Retina (tissue), 1 donor: ENCODE data around the gene TMEM47.

Experiments
- DNase-seq: peaks from one replicate; pipeline ENCODE4 v3.0.0-alpha.2; 2016

Gene TMEM47

DNA sequence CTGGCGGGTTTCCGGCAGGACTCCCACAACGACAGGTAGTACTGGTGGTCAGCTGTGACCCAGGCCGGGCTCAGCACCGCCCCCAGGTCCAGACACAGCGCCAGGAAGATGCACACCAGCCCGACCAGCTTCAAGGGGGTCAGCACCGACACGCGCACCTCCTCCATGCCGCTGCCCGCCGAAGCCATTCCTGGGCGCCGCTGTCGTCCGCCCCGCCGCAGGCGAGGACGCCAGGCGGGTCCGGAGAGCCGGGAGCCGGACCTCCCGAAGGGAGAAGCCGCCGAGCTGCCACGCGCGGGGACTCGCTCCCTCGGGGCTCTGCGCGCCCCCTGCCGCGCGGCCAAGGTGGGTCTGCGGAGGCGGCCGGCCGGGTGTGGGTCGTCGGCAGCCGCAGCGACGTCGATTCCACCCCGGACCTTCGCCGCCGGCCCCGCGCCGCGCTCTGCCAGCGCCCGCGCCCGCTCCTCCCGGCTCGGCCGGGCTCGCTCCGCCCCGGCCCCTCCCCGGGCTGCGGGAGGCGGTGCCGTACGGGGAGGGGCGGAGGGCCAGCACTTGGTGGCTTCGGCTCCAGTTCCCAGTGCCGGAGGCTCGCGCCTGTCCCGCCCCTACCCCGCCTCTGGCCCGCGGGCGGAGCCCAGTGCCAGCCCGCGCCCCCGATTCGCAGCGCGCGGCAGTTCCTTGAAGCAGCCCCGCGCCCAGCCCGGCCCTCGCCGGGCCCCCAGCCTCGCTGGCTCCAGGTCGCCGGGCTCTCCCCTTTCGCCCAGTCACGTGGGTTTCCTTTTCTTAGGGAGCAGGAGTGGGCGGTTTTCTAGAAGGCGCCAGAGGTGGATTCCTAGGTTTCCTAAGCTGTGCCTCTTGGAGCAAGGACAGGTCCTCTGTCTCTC is at the start of gene TMEM47:
Gene TMEM47 (minus strand): TSS at position 444 of the 884 bp plus-strand sequence. CDS start 256 bp downstream, at position 188.
- peak; percentile 82 for DNase-seq

DNA sequence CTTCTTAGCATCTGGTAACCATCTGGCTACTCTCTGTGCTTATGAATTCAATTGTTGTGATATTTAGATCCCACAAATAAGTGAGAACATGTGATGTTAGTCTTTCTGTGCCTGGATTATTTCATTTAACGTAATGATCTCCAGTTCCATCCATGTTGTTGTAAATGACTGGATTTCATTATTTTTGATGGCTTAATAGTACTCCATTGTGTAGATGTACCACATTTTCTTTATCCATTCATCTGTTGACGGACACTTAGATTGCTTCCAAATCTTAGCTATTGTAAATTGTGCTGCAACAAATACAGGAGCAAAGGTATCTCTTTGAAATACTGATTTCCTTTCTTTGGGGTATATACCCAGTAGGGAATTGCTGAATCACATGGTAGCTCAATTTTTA is 30.0 kb upstream of the TMEM47 start:
- DNase-seq = no peak

DNA sequence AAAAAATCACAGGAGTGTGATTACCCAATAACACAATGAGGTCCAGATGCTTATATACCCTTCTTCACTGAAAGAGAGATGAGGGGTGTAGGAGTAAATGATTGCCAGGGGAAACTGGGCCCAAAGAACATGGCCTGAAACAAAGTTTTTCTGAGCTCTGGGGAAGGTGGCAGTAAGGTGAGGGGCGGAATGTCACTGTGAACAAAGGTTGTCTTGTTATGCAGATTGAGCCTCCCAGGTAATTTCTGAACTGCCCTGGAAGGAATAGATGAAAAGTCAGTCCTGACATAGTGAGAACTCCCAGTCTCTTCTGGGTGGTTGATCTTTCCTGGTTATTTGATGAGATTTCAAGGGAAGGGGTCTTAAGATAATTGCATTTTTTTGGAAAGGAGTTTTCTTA is 2.5 kb upstream of the TMEM47 start:
- no peak for DNase-seq

- DNase-seq = no peak
Observed at GRCh38 chrX:34658326-34658725, 1.2 kb upstream of the TMEM47 start.

GRCh38 chrX:34657726-34658070 is 613 bp upstream of the TMEM47 start:
- no peak for DNase-seq

GRCh38 chrX:34656467-34656841 is 631 bp downstream of the TMEM47 start:
- DNase-seq = no peak

GRCh38 chrX:34655501-34656455 is 1.3 kb downstream of the TMEM47 start:
- peak; percentile 49 for DNase-seq

DNA sequence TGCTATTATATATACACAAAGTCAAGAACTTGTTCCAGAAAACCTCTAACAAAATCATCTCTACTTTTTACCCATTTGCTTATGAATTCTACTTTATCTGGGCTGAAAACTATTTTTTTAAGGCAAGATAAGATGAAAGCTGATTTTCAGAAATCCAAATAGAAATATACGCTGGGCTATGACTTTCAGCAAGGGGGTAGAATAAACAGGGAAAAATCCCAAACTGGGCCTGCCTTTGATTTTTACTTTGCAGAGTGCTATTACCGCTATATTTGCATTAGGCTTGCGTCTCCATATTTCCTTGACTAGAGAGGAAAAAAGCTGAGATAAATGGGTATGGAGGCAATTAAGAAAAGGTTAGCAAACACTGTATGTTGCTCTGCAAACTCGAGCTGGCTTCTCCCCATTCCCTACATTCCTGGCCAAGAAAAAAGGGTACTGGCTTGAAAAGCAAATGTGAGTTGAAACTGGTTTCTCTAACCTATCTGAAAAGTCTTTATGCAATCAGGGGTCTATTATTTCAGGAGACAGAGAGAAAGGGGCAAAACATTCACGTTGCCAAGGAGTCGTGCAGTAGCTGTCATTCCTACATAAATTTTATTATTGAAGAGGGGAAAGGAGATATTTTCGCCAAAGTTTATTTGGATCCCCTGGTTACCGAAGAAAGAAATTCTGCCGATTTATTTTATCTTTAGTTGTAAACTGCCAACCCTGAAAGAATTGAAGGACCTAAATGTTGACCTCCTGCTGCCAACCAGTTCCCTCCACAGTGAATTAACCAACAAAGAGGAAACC is 2.2 kb downstream of the TMEM47 start:
- DNase-seq = peak; percentile 31

GRCh38 chrX:34653811-34654210 is 3.3 kb downstream of the TMEM47 start:
- DNase-seq = peak; percentile 58

DNA sequence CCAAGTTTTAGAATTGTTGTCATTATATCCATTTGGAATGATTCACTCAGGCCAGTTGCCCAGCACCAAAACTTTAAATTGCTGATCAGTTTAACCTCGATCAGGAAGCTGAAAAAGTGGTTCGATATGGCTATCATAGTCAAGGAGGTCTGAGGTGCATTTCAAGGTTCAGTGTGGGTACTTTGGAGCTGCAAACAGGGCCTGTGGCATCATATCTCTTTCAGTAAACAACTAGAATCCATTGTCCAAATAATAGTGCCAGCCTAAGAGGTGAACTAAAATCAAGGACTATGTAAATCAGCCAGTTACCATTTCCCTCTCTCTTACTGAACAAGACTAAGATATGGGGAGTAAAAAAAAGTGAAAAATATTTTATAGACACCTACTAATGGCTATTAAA is 14.2 kb downstream of the TMEM47 start:
- no peak for DNase-seq

DNA sequence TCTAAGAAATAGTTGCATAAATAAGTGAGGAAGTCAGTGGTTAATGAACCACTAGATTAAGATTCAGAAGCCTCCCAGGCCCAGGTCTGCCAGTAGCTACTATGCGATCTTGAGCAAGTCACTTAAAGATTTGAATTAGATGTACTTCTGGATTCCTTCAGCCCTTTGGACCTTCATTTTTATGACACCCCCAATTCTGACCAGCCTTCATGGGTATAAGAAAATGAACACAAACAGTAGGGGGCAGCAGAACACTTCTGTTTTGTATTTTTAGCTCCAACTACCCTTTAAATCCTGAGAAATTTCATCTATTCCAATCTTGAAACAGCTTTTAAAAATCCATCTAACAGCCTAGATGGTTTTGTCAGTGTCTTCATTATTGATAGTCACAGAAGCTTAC is 19.0 kb downstream of the TMEM47 start:
- DNase-seq = peak; percentile 39

- no peak for DNase-seq
Observed at GRCh38 chrX:34634349-34634748, 22.7 kb downstream of the TMEM47 start.

GRCh38 chrX:34632384-34632783 is 24.7 kb downstream of the TMEM47 start:
- no peak for DNase-seq

DNA sequence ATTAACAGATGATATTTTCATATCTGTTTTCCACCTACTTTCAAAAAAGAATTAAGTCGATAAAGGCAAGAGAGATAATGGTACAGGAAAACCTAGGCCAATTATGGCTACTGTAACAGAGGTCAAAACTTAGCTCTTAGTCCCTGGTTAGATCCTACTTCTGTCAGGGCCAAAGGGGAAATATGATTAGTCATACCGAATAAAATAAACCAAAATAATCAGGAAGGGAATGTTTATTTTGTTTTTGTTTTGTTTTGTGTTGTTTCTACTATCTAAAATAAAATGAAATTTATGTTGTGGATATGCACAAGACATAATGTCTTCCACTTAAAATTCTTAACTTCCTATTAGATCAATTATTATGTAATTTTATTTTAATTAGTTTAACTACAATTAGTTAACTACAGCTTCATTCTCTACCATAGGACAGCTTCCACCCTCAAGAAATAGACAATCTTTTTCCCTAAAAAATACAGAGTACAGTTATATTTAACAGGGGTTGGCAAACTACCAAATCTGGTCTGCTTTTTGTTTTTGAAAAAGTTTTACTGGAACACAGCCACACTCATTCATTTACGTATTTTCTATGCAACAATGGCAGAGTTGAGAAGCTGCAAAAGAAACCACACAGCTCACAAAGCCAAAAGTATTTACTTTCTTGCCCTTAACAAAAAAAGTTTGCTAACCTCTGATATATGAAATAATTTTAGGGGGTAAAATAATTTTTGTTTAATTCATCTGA is 25.4 kb downstream of the TMEM47 start:
- no peak for DNase-seq

DNA sequence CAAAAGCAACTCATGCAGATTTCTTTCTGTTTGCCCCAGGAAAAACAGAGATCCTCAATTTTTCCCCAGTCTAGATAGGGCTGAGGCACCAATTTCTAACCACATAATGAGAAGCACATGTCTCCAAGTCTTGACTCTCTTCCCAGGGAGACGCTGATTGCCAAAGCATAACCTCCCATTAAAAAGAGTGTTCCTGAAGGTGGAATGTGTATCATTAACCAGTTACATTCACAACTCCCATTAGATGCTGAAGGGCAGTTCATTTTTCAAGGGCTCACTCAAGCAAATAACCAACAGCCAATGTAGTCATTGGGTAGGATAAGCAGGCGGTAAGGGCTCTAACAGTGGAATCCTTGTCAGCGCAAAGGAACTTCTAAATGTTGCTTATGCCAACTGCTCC is 27.5 kb downstream of the TMEM47 start:
- DNase-seq = no peak

DNA sequence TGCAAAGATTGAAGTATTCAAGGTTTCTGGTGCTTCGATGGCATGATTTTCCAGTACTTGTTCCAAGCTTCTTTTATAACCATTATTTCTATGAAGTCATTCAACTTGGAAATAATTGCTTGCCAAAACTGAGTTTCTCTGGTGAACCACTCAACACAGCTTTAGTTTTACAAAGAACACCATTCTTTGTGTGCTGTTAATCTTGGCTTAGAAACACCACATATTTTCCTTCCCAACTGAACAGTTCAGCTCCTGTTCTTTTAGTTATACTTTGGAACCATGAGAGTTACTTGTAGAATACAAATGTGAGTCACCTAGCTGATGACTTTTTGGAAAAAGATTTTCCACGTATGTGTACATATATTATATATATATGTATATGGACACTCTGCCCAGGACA is 32.7 kb downstream of the TMEM47 start:
- DNase-seq = no peak

GRCh38 chrX:34619920-34620319 is 37.2 kb downstream of the TMEM47 start:
- no peak for DNase-seq

DNA sequence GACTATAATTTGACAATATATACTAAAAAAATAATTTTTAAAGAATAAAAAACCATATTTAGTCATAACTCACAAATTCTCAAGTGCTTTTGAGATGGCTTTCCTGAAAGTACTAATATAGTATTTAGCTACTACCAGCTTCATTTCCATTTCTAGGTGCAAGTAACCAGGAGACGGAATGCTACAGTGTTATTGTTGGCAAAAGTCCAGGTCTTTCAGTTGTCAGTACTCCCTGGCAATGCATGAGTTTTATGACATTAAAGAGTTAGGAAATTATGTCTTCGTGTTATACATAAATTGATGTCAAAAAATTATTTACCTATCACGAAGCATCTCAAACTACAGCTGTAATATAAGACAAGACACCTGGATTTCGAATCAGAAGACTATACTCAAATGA is 45.0 kb downstream of the TMEM47 start:
- no peak for DNase-seq

DNA sequence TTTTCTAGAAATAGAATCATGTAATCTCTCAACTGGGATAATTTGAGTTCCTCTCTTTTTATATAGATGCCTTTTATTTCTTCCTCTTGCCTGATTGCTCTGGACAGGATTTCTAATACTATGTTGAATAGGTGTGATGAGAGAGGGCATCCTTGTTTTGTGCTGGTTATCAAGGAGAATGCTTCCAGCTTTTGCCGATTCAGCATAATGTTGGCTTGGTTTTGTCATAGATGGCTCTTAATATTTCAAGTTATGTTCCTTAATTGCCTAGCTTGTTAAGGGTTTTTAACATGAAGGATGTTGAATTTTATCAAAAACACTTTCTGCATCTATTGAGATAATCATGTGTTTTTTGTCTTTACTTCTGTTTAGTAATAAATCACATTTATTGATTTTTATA is 58.7 kb downstream of the TMEM47 start:
- no peak for DNase-seq

GRCh38 chrX:34586936-34587335 is 70.1 kb downstream of the TMEM47 start:
- no peak for DNase-seq

DNA sequence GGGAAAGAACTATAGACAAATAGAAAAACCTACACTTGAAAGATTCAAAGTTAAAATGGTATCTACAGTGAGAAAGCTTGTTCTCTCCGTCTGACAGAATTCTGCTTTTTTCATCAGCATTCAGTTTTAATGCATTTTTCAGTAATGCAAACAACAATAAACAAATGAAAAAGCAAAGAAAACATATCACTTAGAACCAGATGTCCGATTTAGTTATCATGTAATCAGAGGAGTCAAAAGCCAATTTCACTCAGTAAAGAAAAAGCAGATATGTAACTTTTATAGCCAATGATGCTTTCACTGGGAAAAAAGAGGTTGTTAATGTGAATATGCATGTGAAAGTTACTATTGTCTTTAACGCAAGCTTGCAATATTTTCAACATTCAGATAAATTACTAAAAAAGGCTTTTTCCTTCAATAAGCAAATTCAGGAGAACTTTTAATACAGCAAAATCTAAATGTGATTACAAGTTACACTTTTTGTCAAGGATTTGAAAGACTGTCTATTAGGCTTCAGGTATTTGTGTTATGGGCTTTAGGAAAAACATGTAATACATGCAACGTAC is 70.7 kb downstream of the TMEM47 start:
- no peak for DNase-seq

DNA sequence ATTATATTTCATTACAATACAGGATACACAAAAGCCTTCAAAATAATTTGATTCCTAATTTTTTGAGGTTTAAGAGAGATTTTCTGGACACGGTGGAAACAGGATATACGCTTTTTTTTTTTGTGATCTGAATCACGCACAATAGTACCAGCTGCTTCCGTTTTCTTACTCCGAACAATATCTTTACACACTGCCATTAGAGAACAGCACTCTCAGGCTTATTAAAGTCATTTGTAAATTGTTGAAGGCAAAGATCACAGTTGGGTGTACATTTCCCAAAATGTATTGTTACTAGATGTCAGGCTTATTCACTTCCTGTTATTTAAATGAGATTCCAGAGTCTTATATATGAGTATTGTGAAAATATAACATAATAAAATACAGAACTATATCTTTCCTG is 71.5 kb downstream of the TMEM47 start:
- no peak for DNase-seq
